ENCODE data around the gene RELN. TPM values are rescaled to one million over a fixed set of nuclear protein-coding genes. Genes with fewer than 3 reads are reported as not detected.

RELN gene
- total and polyA plus RNA-seq, 2 donors (not counting 1 experiment from before 2014, with no cell fraction given) = not detected

- Histone ChIP-seq H3K27ac (ENCODE audit: low read length in 2 of 2) (no peak overlapping the region), H4K20me1 (ENCODE audit: control insufficient read depth, insufficient read depth, low read length, poor library complexity, severe bottlenecking) (no peaks in the 10 kb centered on the region), H3K36me3 (replicated peaks in 1 of 2; ENCODE audit: control extremely low read depth in 1 of 2, control insufficient read depth in 1 of 2, extremely low read depth in 1 of 2, insufficient read depth in 2 of 2, low read length in 1 of 2) (no peaks in the 10 kb centered on the region), H3K4me1 (ENCODE audit: control insufficient read depth in 2 of 2, insufficient read depth in 2 of 2, low read length in 2 of 2) (no peaks in the 10 kb centered on the region), H3K79me2 (ENCODE audit: control insufficient read depth, insufficient read depth, low read length) (no peaks in the 10 kb centered on the region), H3K27me3 (replicated peaks in 1 of 4; ENCODE audit: control extremely low read depth in 1 of 4, control insufficient read depth in 3 of 4, insufficient read depth in 4 of 4, low read length in 3 of 4) (no peaks in the 10 kb centered on the region), H3K9me3 (ENCODE audit: control extremely low read depth in 1 of 3, control insufficient read depth in 2 of 3, insufficient read depth in 1 of 3, low read length in 2 of 3) (no peaks in the 10 kb centered on the region), H3K4me3 (ENCODE audit: control extremely low read depth in 1 of 5, extremely low read depth in 1 of 5, insufficient read depth in 1 of 5, low read depth in 2 of 5, low read length in 4 of 5) (no peak overlapping the region), H2AFZ (ENCODE audit: insufficient read depth, low read depth, low read length, poor library complexity, severe bottlenecking) (no peak overlapping the region), H3K9ac (ENCODE audit: low read length) (no peak overlapping the region), H3K4me2 (replicated peaks; ENCODE audit: low read depth, low read length, poor library complexity, severe bottlenecking) (no peak overlapping the region)
- ATAC-seq (ENCODE audit: low read depth) = no peak
- DNase-seq = no peak
- no CpG with 5 or more reads among the region's 4 CpGs for WGBS (ENCODE audit: insufficient coverage)
- TF ChIP-seq CTCF (IDR thresholded peaks at IDR 0.05) (no peak), EZH2 (IDR thresholded peaks at IDR 0.05; ENCODE audit: borderline replicate concordance, insufficient read depth, low read depth, low read length, poor library complexity, severe bottlenecking) (no peak)
- no peak overlapping the region for H3K4me3 Mint-ChIP-seq
- intact Hi-C loops (cut with micrococcal nuclease) = no loop called here
- POLR2A ChIA-PET = no interaction called here
- no peaks in the 10 kb centered on the region for H3K27me3 Mint-ChIP-seq
- H3K27ac Mint-ChIP-seq = no peak overlapping the region
- H3K9me3 Mint-ChIP-seq (ENCODE audit: insufficient read depth) = no peaks in the 10 kb centered on the region
- no peaks in the 10 kb centered on the region for H3K4me1 Mint-ChIP-seq
- CTCF ChIA-PET = interaction anchor here (0.7 kb wide), 1 partner anchor 273 kb away, joined by 3 read pairs; no protein-coding TSS in a partner anchor
Measured at GRCh38 chr7:103679151-103680132, 310.0 kb downstream of the RELN start.

- Mint-ChIP-seq H3K27ac (no peak overlapping the region), H3K27me3 (peaks cover 2% of the 10 kb centered on the region), H3K4me1 (no peaks in the 10 kb centered on the region), H3K9me3 (ENCODE audit: insufficient read depth) (no peaks in the 10 kb centered on the region), H3K4me3 (no peak overlapping the region)
- ATAC-seq (ENCODE audit: low read depth) (no peak), DNase-seq (no peak)
- no peak overlapping the region for H2AFZ ChIP-seq (ENCODE audit: insufficient read depth, low read depth, low read length, poor library complexity, severe bottlenecking)
- H3K4me1 ChIP-seq (ENCODE audit: control insufficient read depth in 2 of 2, insufficient read depth in 2 of 2, low read length in 2 of 2) = no peaks in the 10 kb centered on the region
- no peak overlapping the region for H3K4me2 ChIP-seq (replicated peaks; ENCODE audit: low read depth, low read length, poor library complexity, severe bottlenecking)
- no peaks in the 10 kb centered on the region for H4K20me1 ChIP-seq (ENCODE audit: control insufficient read depth, insufficient read depth, low read length, poor library complexity, severe bottlenecking)
- H3K36me3 ChIP-seq (replicated peaks in 1 of 2; ENCODE audit: control extremely low read depth in 1 of 2, control insufficient read depth in 1 of 2, extremely low read depth in 1 of 2, insufficient read depth in 2 of 2, low read length in 1 of 2) = no peaks in the 10 kb centered on the region
- ChIA-PET CTCF (no interaction called here), POLR2A (no interaction called here)
- intact Hi-C loops (cut with micrococcal nuclease) = no loop called here
- H3K27ac ChIP-seq (ENCODE audit: low read length in 2 of 2) = no peak overlapping the region
- no peaks in the 10 kb centered on the region for H3K27me3 ChIP-seq (replicated peaks in 1 of 4; ENCODE audit: control extremely low read depth in 1 of 4, control insufficient read depth in 3 of 4, insufficient read depth in 4 of 4, low read length in 3 of 4)
- 100% methylated on average over 1 of the region's 2 CpGs for WGBS (ENCODE audit: insufficient coverage)
- no peak overlapping the region for H3K4me3 ChIP-seq (ENCODE audit: control extremely low read depth in 1 of 5, extremely low read depth in 1 of 5, insufficient read depth in 1 of 5, low read depth in 2 of 5, low read length in 4 of 5)
- H3K9me3 ChIP-seq (ENCODE audit: control extremely low read depth in 1 of 3, control insufficient read depth in 2 of 3, insufficient read depth in 1 of 3, low read length in 2 of 3) = no peaks in the 10 kb centered on the region
- H3K9ac ChIP-seq (ENCODE audit: low read length) = no peak overlapping the region
- H3K79me2 ChIP-seq (ENCODE audit: control insufficient read depth, insufficient read depth, low read length) = no peaks in the 10 kb centered on the region
- TF ChIP-seq CTCF (IDR thresholded peaks at IDR 0.05) (no peak), EZH2 (IDR thresholded peaks at IDR 0.05; ENCODE audit: borderline replicate concordance, insufficient read depth, low read depth, low read length, poor library complexity, severe bottlenecking) (no peak)
Measured at GRCh38 chr7:103668279-103668941, 321.0 kb downstream of the RELN start.

Data from B cell (primary cell).